Measurements from ENCODE around the gene LIPA.

GRCh38 chr10:89280508-89280907 is 28.9 kb upstream of the LIPA start:
- no peak for TF ChIP-seq CTCF (IDR thresholded peaks at IDR 0.05)
- no peak for TF ChIP-seq POLR2A (IDR thresholded peaks at IDR 0.05)
